ENCODE measurements around the gene PPL.
"Not testable (repeated sequence)": the region's sequence is repeated elsewhere in the genome, so short reads cannot be mapped to it uniquely, and the experiment has no call there.

The PPL gene

DNA sequence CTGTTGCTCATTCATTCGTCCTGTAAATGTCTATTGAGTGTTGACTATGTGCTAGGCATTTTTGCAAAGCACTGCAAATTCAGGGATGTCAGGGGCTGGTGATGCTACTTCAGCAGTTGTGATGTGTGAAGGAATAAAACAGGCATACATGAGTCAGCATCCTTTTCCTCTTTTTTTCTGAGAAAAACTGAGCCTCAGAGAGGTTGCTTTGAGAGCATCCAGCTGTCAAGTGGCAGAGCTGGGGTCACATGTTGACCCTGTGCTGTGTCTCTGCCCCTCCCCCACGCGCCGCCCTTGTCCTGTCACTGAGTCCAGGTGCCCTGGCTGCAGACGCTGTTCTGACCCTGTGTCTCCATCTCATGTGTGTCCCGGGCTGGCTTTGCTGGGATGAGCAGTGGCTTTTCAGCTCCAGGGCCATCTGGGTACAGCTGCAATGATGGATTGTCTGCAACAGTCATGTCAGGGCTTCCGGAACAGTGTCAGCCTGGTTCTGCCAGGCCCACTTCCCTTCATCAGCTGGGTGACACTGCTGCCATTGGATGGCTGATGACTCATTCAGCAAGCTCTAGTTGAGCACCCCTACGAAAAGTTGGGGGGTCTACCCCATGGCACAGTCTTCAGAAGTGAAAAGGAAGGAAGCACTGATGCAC is 36.1 kb upstream of the PPL start:
- no peak overlapping the region for H3K27ac Mint-ChIP-seq
- H3K4me1 Mint-ChIP-seq, result peaks cover 5% of the 10 kb centered on the region
- H3K27me3 Mint-ChIP-seq (ENCODE audit: low read depth), result peaks cover 3% of the 10 kb centered on the region
- H3K4me3 Mint-ChIP-seq, result no peak overlapping the region
- TF ChIP-seq, protein P1, sequence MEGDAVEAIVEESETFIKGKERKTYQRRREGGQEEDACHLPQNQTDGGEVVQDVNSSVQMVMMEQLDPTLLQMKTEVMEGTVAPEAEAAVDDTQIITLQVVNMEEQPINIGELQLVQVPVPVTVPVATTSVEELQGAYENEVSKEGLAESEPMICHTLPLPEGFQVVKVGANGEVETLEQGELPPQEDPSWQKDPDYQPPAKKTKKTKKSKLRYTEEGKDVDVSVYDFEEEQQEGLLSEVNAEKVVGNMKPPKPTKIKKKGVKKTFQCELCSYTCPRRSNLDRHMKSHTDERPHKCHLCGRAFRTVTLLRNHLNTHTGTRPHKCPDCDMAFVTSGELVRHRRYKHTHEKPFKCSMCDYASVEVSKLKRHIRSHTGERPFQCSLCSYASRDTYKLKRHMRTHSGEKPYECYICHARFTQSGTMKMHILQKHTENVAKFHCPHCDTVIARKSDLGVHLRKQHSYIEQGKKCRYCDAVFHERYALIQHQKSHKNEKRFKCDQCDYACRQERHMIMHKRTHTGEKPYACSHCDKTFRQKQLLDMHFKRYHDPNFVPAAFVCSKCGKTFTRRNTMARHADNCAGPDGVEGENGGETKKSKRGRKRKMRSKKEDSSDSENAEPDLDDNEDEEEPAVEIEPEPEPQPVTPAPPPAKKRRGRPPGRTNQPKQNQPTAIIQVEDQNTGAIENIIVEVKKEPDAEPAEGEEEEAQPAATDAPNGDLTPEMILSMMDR (IDR thresholded peaks at IDR 0.05; ENCODE audit: unreplicated experiment in 3 of 3), result no peak
- peaks cover 4% of the 10 kb centered on the region for H3K9me3 Mint-ChIP-seq
- H3K36me3 Mint-ChIP-seq (ENCODE audit: low read depth), result no peaks in the 10 kb centered on the region

DNA sequence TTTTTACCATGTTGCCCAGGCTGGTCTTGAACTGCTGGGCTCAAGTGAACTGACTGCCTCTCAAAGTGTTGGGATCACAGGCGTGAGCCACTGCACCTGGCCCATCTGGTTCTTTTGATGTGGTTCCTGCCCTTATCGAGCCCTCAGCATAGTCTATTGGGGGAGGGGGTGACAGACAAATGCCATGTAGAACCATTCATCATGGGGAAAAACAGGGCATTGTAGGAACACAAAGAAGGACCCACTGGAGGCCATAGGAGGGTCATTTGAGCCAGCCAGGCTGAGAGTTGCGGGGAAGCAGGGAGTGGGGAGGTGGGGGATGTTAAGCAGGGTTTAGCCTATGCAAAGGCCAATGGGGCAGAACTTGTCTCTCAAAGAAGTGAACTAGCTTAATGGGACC is 33.1 kb upstream of the PPL start:
- H3K36me3 Mint-ChIP-seq (ENCODE audit: low read depth), result no peaks in the 10 kb centered on the region
- no peak overlapping the region for H3K27ac Mint-ChIP-seq
- no peak overlapping the region for H3K4me3 Mint-ChIP-seq
- peaks cover 5% of the 10 kb centered on the region for H3K4me1 Mint-ChIP-seq
- no peaks in the 10 kb centered on the region for H3K9me3 Mint-ChIP-seq
- TF ChIP-seq, protein P1 (IDR thresholded peaks at IDR 0.05; ENCODE audit: unreplicated experiment in 3 of 3), result no peak
- H3K27me3 Mint-ChIP-seq (ENCODE audit: low read depth), result no peaks in the 10 kb centered on the region

DNA sequence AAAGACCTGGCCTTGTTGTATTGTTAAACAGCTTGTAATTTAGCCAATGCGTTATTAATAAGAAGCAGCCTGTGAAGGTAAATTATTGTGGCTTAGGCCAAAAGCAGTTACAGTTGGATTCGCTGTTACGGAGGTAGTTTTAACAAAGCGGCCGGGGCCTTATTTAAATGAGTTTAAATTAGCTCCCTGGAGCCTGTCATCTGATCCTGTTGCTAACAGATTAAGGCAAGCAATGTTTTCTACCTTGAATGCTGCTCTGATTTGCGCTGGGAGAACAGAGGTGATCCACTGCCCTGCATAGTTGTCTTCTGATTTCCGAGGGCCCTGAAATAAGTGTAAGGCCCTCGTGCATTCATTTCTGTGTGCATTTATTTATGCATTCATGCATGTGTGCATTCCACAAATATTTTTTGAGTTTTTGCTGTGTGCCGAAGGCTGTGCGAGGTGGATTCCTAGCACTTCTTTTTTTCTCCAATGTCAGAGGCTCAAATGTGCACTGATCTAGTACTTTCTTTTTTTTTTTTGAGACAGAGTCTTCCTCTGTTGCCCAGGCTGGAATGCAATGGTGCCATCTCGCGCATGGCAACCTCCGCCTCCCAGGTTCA is 32.0 kb upstream of the PPL start:
- no peak overlapping the region for H3K4me3 Mint-ChIP-seq
- TF ChIP-seq, protein P1 (IDR thresholded peaks at IDR 0.05; ENCODE audit: unreplicated experiment in 3 of 3), result no peak
- no peaks in the 10 kb centered on the region for H3K9me3 Mint-ChIP-seq
- no peaks in the 10 kb centered on the region for H3K27me3 Mint-ChIP-seq (ENCODE audit: low read depth)
- H3K36me3 Mint-ChIP-seq (ENCODE audit: low read depth), result no peaks in the 10 kb centered on the region
- H3K4me1 Mint-ChIP-seq, result peaks cover 5% of the 10 kb centered on the region
- no peak overlapping the region for H3K27ac Mint-ChIP-seq

GRCh38 chr16:4968278-4968677 is 31.3 kb upstream of the PPL start:
- H3K9me3 Mint-ChIP-seq; H3K27ac Mint-ChIP-seq; H3K36me3 Mint-ChIP-seq (ENCODE audit: low read depth); H3K27me3 Mint-ChIP-seq (ENCODE audit: low read depth); H3K4me3 Mint-ChIP-seq; H3K4me1 Mint-ChIP-seq: not testable (repeated sequence)

DNA sequence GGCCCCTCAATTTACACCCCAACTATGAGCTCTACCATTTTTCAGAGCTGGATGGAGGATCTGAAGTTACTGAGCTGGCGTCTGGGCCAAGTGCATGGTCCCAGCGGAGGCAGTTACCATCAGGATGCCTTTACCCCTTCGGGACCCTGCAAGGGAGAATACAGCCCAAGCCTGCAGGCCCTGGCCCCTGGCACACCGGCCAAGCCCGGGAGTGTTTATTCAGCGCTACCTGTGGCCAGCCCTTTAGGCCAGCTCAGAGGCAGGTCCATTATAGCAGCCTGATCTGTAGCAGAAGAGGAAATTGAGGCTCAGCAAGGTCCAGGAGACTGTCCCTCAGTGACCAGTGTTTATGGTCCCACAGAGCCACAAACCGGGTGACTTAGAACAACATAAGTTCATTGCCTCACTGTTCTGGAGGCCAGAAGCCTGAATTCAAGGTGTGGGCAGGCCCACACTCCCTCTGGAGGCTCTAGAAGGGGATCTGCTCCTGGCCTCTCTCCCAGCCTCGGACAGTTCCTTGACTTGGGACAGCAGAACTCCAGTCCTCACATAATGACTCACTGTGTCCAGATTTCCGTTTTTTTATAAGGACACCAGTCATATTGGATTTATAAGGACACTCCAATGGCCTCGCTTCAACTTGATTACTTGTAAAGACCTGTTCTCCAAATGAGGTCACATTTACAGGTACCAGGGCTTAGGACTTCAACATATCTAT is 29.9 kb upstream of the PPL start:
- no peak overlapping the region for H3K4me3 Mint-ChIP-seq
- H3K27ac Mint-ChIP-seq, result no peak overlapping the region
- no peaks in the 10 kb centered on the region for H3K9me3 Mint-ChIP-seq
- H3K27me3 Mint-ChIP-seq (ENCODE audit: low read depth), result peaks cover 3% of the 10 kb centered on the region
- H3K36me3 Mint-ChIP-seq (ENCODE audit: low read depth), result no peaks in the 10 kb centered on the region
- peaks cover 5% of the 10 kb centered on the region for H3K4me1 Mint-ChIP-seq
- TF ChIP-seq, protein P1 (IDR thresholded peaks at IDR 0.05; ENCODE audit: unreplicated experiment in 3 of 3), result no peak

GRCh38 chr16:4963527-4963926 is 26.6 kb upstream of the PPL start:
- H3K27ac Mint-ChIP-seq; H3K4me1 Mint-ChIP-seq; H3K9me3 Mint-ChIP-seq; H3K4me3 Mint-ChIP-seq; H3K36me3 Mint-ChIP-seq (ENCODE audit: low read depth): not testable (repeated sequence)
- peaks cover 28% of the 10 kb centered on the region for H3K27me3 Mint-ChIP-seq (ENCODE audit: low read depth)

- peaks cover 34% of the 10 kb centered on the region for H3K27me3 Mint-ChIP-seq (ENCODE audit: low read depth)
- H3K4me3 Mint-ChIP-seq, result no peak overlapping the region
- TF ChIP-seq, protein P1 (IDR thresholded peaks at IDR 0.05; ENCODE audit: unreplicated experiment in 3 of 3), result no peak
- H3K4me1 Mint-ChIP-seq, result peaks cover 4% of the 10 kb centered on the region
- H3K9me3 Mint-ChIP-seq, result no peaks in the 10 kb centered on the region
- H3K27ac Mint-ChIP-seq, result no peak overlapping the region
- H3K36me3 Mint-ChIP-seq (ENCODE audit: low read depth), result no peaks in the 10 kb centered on the region
Measured at GRCh38 chr16:4962716-4963115, 25.8 kb upstream of the PPL start.

Measured in nephron (organoid).